SK-N-MC (cell line): ENCODE data around the gene FCER2.

ENCODE experiments used
- DNase-seq: peaks from one replicate; pipeline ENCODE4 v3.0.0-alpha.2; 2011; ENCODE audit warnings: low read depth, low spot score
- H3K27ac ChIP-seq: fragments of 200-600 bp; sonication (generic); 2 replicates; pipeline ENCODE4 v1.5.1; 2016; ENCODE audit warnings: mixed run types
- H3K36me3 ChIP-seq: fragments of 200-600 bp; sonication (generic); 2 replicates; pipeline ENCODE4 v1.6.1; 2017; ENCODE audit warnings: antibody characterized with exemption, low read length, mixed read lengths; ENCODE audit not compliant: insufficient read depth
- H3K4me3 ChIP-seq: fragments of 200-600 bp; sonication (generic); 2 replicates; pipeline ENCODE4 v1.5.1; 2016
- H3K9ac ChIP-seq: fragments of 200-600 bp; sonication (generic); 2 replicates; pipeline ENCODE4 v1.8.0; 2017; ENCODE audit warnings: mixed run types, mixed read lengths; ENCODE audit not compliant: insufficient read length
- H3K9me3 ChIP-seq: fragments of 200-600 bp; sonication (generic); 2 replicates; pipeline ENCODE4 v1.6.1; 2017; ENCODE audit warnings: low read depth, mild to moderate bottlenecking, antibody characterized with exemption, low read length, moderate library complexity, mixed read lengths
- EZH2 ChIP-seq: fragments of 200-600 bp; sonication (generic); IDR thresholded peaks from one replicate; pipeline ENCODE4 v1.6.1; 2017; ENCODE audit warnings: antibody characterized with exemption
- FOXP2 ChIP-seq: optimal IDR thresholded peaks from 2 replicates; pipeline ENCODE3; 2011; ENCODE audit warnings: mild to moderate bottlenecking, moderate library complexity; ENCODE audit not compliant: insufficient read depth; ENCODE audit errors: extremely low read length, control extremely low read depth
- POLR2AphosphoS5 ChIP-seq: IDR thresholded peaks from 2 replicates; pipeline ENCODE4 v1.6.1; 2012; ENCODE audit warnings: mild to moderate bottlenecking, low read depth, low read length, borderline replicate concordance

FCER2 gene

DNA sequence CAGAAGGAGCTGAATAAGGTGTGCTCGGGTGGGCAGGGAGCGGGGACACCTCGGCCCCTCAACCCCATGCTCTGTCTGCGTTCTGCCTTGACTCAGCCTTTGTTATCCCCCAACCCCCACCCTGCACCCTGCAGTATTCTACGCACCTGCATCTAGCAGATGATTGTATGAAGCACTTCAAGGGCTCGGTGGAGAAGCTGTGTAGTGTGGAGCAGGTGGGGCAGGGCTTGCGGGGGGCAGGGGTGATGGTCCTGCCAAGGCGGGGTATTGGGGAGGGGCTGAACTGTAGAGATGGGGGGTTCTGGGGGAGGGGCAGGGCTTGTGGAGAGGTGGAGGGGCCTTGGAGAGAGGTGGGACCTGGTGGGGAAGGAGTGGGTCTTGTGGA is 58.9 kb downstream of the FCER2 start:
- no peak overlapping the region for H3K9ac ChIP-seq
- no peak for DNase-seq
- TF ChIP-seq POLR2AphosphoS5 (no peak), FOXP2 (no peak), EZH2 (no peak)
- H3K4me3 ChIP-seq, result no peak overlapping the region
- no peaks in the 10 kb centered on the region for H3K9me3 ChIP-seq
- no peaks in the 10 kb centered on the region for H3K36me3 ChIP-seq
- no peak overlapping the region for H3K27ac ChIP-seq

GRCh38 chr19:7642295-7643030 is 59.5 kb downstream of the FCER2 start:
- no peak for DNase-seq
- Histone ChIP-seq H3K27ac (no peak overlapping the region), H3K4me3 (no peak overlapping the region), H3K9me3 (no peaks in the 10 kb centered on the region), H3K36me3 (no peaks in the 10 kb centered on the region), H3K9ac (no peak overlapping the region)
- no peak for TF ChIP-seq POLR2AphosphoS5
- no peak for TF ChIP-seq EZH2
- TF ChIP-seq FOXP2, result no peak

- H3K9ac ChIP-seq, result no peak overlapping the region
- H3K27ac ChIP-seq, result no peak overlapping the region
- no peak for DNase-seq
- H3K9me3 ChIP-seq, result no peaks in the 10 kb centered on the region
- H3K36me3 ChIP-seq, result no peaks in the 10 kb centered on the region
- no peak for TF ChIP-seq FOXP2
- no peak for TF ChIP-seq POLR2AphosphoS5
- H3K4me3 ChIP-seq, result no peak overlapping the region
Measured at GRCh38 chr19:7641290-7642276, 60.3 kb downstream of the FCER2 start.

GRCh38 chr19:7640803-7641202 is 61.1 kb downstream of the FCER2 start:
- Histone ChIP-seq H3K27ac (no peak overlapping the region), H3K9ac (no peak overlapping the region), H3K36me3 (no peaks in the 10 kb centered on the region), H3K4me3 (no peak overlapping the region), H3K9me3 (no peaks in the 10 kb centered on the region)
- DNase-seq, result no peak
- no peak for TF ChIP-seq FOXP2
- TF ChIP-seq POLR2AphosphoS5, result no peak
- TF ChIP-seq EZH2, result no peak

DNA sequence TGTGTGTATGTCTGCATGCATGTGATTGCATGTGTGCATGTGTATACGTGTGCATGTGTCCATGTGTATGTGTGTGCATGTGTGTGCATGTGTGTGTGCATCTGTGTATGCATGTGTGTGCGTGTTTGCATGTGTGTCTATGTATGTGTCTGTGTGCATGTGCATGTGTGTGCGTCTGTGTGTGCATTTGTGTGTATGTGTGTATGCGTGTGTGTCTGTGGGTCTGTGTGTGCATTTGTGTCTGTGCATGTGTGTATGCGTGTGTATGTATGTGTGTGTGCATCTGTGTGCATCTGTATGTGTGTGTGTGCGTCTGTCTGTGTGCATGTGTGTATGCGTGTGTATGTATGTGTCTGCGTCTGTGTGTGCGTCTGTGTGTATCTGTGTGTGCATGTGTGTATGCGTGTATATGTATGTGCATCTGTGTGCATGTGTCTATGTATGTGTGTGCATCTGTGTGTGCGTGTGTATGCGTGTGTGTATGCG is 62.0 kb downstream of the FCER2 start:
- no peak for DNase-seq
- H3K27ac ChIP-seq, result no peak overlapping the region
- no peaks in the 10 kb centered on the region for H3K9me3 ChIP-seq
- H3K9ac ChIP-seq, result no peak overlapping the region
- no peak overlapping the region for H3K4me3 ChIP-seq
- no peaks in the 10 kb centered on the region for H3K36me3 ChIP-seq
- TF ChIP-seq EZH2 (no peak), POLR2AphosphoS5 (no peak), FOXP2 (no peak)

GRCh38 chr19:7638802-7639465 is 63.0 kb downstream of the FCER2 start:
- Histone ChIP-seq H3K27ac (no peak overlapping the region), H3K9ac (no peak overlapping the region), H3K9me3 (no peaks in the 10 kb centered on the region), H3K4me3 (no peak overlapping the region), H3K36me3 (no peaks in the 10 kb centered on the region)
- TF ChIP-seq EZH2 (no peak), FOXP2 (no peak), POLR2AphosphoS5 (no peak)
- no peak for DNase-seq
